ENCODE measurements around the gene YTHDF1. TPM values are rescaled to one million over a fixed set of nuclear protein-coding genes. Genes with fewer than 3 reads are reported as not detected.

YTHDF1 gene
- total RNA-seq, 1 experiment from 2014 or later = 42.6 TPM

- DNase-seq = peak in 1 of 2 experiments; percentile 37
- ChIA-PET POLR2A (ENCODE audit: unreplicated experiment) (interaction anchor here (0.6 kb wide), 1 partner anchor 21 kb away, joined by 3 read pairs; no protein-coding TSS in a partner anchor), CTCF (interaction anchor here (2.3 kb wide), 1 partner anchor 23 kb away, joined by 8 read pairs; no protein-coding TSS in a partner anchor)
- TF ChIP-seq CTCF (conservative IDR thresholded peaks at IDR 0.05) (no peak), EZH2 (IDR thresholded peaks at IDR 0.05; ENCODE audit: low read depth) (no peak)
- Histone ChIP-seq H3K27ac (no peak overlapping the region), H3K4me2 (peak overlapping the region; percentile 35; the same call in 1 of the 2 replicates), H3K9me2 (ENCODE audit: insufficient read depth) (no peaks in the 10 kb centered on the region), H3K9me3 (ENCODE audit: insufficient read depth, low read depth) (no peaks in the 10 kb centered on the region), H3K79me2 (ENCODE audit: low read depth) (no peaks in the 10 kb centered on the region), H3K4me3 (no peak overlapping the region), H3K27me3 (ENCODE audit: insufficient read depth, low read depth) (peaks cover 46% of the 10 kb centered on the region), H3K4me1 (replicated peaks; ENCODE audit: insufficient read depth) (peaks cover 13% of the 10 kb centered on the region; the same call in 1 of the 2 replicates), H4K20me1 (ENCODE audit: insufficient read depth) (no peaks in the 10 kb centered on the region), H3K36me3 (ENCODE audit: low read depth) (no peaks in the 10 kb centered on the region), H3F3A (ENCODE audit: insufficient read depth, low read depth) (peaks cover 11% of the 10 kb centered on the region; the same call in 1 of the 2 replicates), H2AFZ (no peak overlapping the region)
- intact Hi-C loops (cut with micrococcal nuclease; ENCODE audit: unreplicated experiment) = no loop called here
- no TSS peak for BruUV-seq (replicated peaks)
These were observed 30.8 kb upstream of the YTHDF1 start for GRCh38 chr20:63246490-63247288.

DNA sequence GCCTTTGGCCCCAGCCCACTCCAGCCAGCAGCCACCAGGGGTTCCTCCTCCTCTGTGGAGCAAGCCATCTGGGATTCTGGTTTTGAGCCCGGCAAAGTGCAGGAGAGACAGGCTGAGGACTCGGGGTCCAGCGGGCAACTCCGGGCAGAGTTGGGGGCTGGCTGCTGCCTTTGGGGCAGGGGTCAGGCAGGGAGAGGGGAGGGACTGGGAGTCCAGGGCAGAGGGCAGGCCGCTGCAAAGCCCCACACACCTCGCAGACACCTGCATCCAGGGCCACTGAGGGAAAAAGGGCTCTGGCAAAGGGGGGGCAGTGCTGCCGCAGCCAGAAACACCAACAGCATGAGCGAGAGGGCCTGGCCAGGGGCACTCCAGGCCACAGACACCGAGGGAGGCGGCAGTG is 28.5 kb upstream of the YTHDF1 start:
- H3K36me3 ChIP-seq (ENCODE audit: low read depth) = no peaks in the 10 kb centered on the region
- H3K4me2 ChIP-seq = no peak overlapping the region
- intact Hi-C loops (cut with micrococcal nuclease; ENCODE audit: unreplicated experiment) = no loop called here
- no peaks in the 10 kb centered on the region for H3K79me2 ChIP-seq (ENCODE audit: low read depth)
- 0 out of 2 replicates have a peak, but pooled peaks cover 4% of the 10 kb centered on the region for H3F3A ChIP-seq (ENCODE audit: insufficient read depth, low read depth)
- H3K9me3 ChIP-seq (ENCODE audit: insufficient read depth, low read depth) = no peaks in the 10 kb centered on the region
- no peak overlapping the region for H2AFZ ChIP-seq
- H3K9me2 ChIP-seq (ENCODE audit: insufficient read depth) = no peaks in the 10 kb centered on the region
- CTCF ChIA-PET = no interaction called here
- peaks cover 6% of the 10 kb centered on the region; the same call in 1 of the 2 replicates for H3K4me1 ChIP-seq (replicated peaks; ENCODE audit: insufficient read depth)
- TF ChIP-seq CTCF (conservative IDR thresholded peaks at IDR 0.05) (no peak), EZH2 (IDR thresholded peaks at IDR 0.05; ENCODE audit: low read depth) (no peak)
- H3K27ac ChIP-seq = no peak overlapping the region
- H4K20me1 ChIP-seq (ENCODE audit: insufficient read depth) = no peaks in the 10 kb centered on the region
- POLR2A ChIA-PET (ENCODE audit: unreplicated experiment) = no interaction called here
- no peak overlapping the region for H3K4me3 ChIP-seq
- BruUV-seq (replicated peaks) = no TSS peak
- no peak for DNase-seq
- peaks cover 46% of the 10 kb centered on the region for H3K27me3 ChIP-seq (ENCODE audit: insufficient read depth, low read depth)

DNA sequence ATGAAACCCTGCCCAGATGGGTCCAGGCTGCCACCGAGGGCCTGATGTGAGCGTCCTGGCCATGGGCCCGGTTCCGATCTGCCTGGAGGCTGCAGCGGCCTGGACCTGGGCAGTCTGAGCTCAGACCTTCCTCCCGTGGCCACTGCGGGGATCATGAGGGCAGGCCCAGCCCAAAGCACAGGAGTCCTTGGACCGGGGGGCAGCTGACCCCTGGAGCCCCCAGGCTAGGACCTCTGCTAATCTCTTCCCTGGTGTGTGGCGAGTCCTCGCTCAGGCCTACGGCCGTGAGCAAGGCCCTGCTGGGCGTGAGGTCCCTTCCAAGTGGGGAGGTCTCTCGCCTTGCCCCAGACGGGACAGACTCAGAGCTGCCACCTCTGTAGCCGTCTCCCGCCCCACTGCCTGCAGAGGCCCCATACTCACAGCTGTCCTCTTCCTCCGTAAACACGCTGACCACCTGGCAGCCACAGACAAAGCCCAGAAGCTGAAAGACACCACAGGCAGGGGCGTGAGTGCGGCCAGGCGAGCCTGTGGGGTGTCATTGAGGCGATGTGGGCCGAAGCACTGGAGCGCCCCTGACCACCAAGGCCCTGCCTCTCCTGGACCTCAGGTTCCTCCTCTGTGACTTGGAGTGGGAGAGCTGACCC is 27.8 kb upstream of the YTHDF1 start:
- Histone ChIP-seq H3K9me2 (ENCODE audit: insufficient read depth) (no peaks in the 10 kb centered on the region), H3K27ac (no peak overlapping the region), H4K20me1 (ENCODE audit: insufficient read depth) (no peaks in the 10 kb centered on the region), H3K79me2 (ENCODE audit: low read depth) (no peaks in the 10 kb centered on the region), H3K4me3 (no peak overlapping the region), H3K9me3 (ENCODE audit: insufficient read depth, low read depth) (no peaks in the 10 kb centered on the region), H2AFZ (no peak overlapping the region), H3K4me1 (replicated peaks; ENCODE audit: insufficient read depth) (no peaks in the 10 kb centered on the region), H3F3A (ENCODE audit: insufficient read depth, low read depth) (no peaks in the 10 kb centered on the region), H3K27me3 (ENCODE audit: insufficient read depth, low read depth) (peaks cover 44% of the 10 kb centered on the region), H3K36me3 (ENCODE audit: low read depth) (no peaks in the 10 kb centered on the region), H3K4me2 (no peak overlapping the region)
- DNase-seq = no peak
- TF ChIP-seq CTCF (conservative IDR thresholded peaks at IDR 0.05) (no peak), EZH2 (IDR thresholded peaks at IDR 0.05; ENCODE audit: low read depth) (no peak)
- BruUV-seq (replicated peaks) = no TSS peak
- CTCF ChIA-PET = no interaction called here
- intact Hi-C loops (cut with micrococcal nuclease; ENCODE audit: unreplicated experiment) = no loop called here
- POLR2A ChIA-PET (ENCODE audit: unreplicated experiment) = no interaction called here
